Keratinocyte (primary cell): ENCODE measurements around the gene RBM42.

Experiments
- CTCF ChIP-seq, 3 experiments: IDR thresholded peaks in 1 of 3; conservative IDR thresholded peaks in 1 of 3; optimal IDR thresholded peaks in 1 of 3; 2 replicates in 2 of 3; 3 replicates in 1 of 3; pipeline versions ENCODE3 to v1.5.1; 2011; ENCODE audit warnings: low read length in 3 of 3, mild to moderate bottlenecking in 3 of 3, moderate library complexity in 2 of 3, control low read depth in 1 of 3, inconsistent platforms in 1 of 3; ENCODE audit not compliant: insufficient read depth in 2 of 3; ENCODE audit errors: extremely low read depth in 1 of 3
- EZH2 ChIP-seq: IDR thresholded peaks from one replicate; pipeline ENCODE4 v1.6.1; 2012; ENCODE audit warnings: inconsistent platforms, mild to moderate bottlenecking, low read length, moderate library complexity

- TF ChIP-seq CTCF (optimal IDR thresholded peaks at IDR 0.05 in 1 of 3, IDR thresholded peaks at IDR 0.05 in 1 of 3, conservative IDR thresholded peaks at IDR 0.05 in 1 of 3; ENCODE audit: extremely low read depth in 1 of 3, insufficient read depth in 2 of 3, low read length in 3 of 3) (no peak), EZH2 (no peak)
Measured at GRCh38 chr19:35613574-35613973, 15.3 kb upstream of the RBM42 start.
